ENCODE results near the gene TJP1. TPM values are rescaled to one million over a fixed set of nuclear protein-coding genes. Genes with fewer than 3 reads are reported as not detected.

TJP1 gene
- total RNA-seq, 3 donors from 2014 or later (not counting 1 experiment from before 2014, with no cell fraction given): not detected

DNA sequence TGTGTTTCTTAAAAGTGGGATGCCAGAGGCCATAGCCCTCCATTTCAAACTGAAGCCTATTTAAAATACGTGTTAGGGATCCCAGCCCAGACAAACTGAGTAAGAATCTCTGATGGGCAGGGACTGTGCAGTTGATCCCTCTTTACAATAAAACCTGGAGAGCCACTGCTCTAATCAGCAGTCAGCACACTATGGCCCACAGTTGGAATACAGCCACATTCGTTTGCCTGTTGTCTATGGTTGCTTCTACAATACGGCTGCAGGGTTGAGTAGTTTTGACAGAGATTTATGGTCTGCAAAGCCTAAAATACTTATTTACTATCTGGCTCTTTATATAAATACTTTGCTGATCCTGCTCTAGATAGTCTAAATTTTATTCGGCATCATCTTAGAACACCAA, 32.4 kb downstream of the TJP1 start:
- no peaks in the 10 kb centered on the region for H3K36me3 Mint-ChIP-seq
- no peak overlapping the region for H3K4me3 Mint-ChIP-seq
- H3K27ac Mint-ChIP-seq: no peak overlapping the region
- no peaks in the 10 kb centered on the region for H3K4me1 Mint-ChIP-seq
- Histone ChIP-seq H3K9me3 (ENCODE audit: control insufficient read depth, insufficient read depth, low read length) (no peaks in the 10 kb centered on the region), H3K4me1 (ENCODE audit: control insufficient read depth, insufficient read depth, low read length) (no peaks in the 10 kb centered on the region), H3K36me3 (ENCODE audit: control insufficient read depth, insufficient read depth, low read length) (no peaks in the 10 kb centered on the region), H3K27me3 (ENCODE audit: control insufficient read depth, insufficient read depth, low read length) (no peaks in the 10 kb centered on the region), H3K27ac (ENCODE audit: low read length) (no peak overlapping the region), H3K4me3 (ENCODE audit: low read length) (no peak overlapping the region)
- H3K9me3 Mint-ChIP-seq: peaks cover 0 to 4% of the 10 kb centered on the region in 2 donors
- DNase-seq (no peak), ATAC-seq (no peak)
- peaks cover 15 to 45% of the 10 kb centered on the region in 2 donors for H3K27me3 Mint-ChIP-seq (ENCODE audit: low read depth in 2 of 2)
- intact Hi-C loops (cut with micrococcal nuclease): no loop called here
- TF ChIP-seq, protein P1, sequence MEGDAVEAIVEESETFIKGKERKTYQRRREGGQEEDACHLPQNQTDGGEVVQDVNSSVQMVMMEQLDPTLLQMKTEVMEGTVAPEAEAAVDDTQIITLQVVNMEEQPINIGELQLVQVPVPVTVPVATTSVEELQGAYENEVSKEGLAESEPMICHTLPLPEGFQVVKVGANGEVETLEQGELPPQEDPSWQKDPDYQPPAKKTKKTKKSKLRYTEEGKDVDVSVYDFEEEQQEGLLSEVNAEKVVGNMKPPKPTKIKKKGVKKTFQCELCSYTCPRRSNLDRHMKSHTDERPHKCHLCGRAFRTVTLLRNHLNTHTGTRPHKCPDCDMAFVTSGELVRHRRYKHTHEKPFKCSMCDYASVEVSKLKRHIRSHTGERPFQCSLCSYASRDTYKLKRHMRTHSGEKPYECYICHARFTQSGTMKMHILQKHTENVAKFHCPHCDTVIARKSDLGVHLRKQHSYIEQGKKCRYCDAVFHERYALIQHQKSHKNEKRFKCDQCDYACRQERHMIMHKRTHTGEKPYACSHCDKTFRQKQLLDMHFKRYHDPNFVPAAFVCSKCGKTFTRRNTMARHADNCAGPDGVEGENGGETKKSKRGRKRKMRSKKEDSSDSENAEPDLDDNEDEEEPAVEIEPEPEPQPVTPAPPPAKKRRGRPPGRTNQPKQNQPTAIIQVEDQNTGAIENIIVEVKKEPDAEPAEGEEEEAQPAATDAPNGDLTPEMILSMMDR (IDR thresholded peaks at IDR 0.05): no peak
- WGBS (ENCODE audit: insufficient coverage): 84% methylated on average over 3 of the region's 4 CpGs

- 100% methylated on average over 1 of the region's 4 CpGs for WGBS (ENCODE audit: insufficient coverage)
- H3K27ac Mint-ChIP-seq: no peak overlapping the region
- H3K4me3 Mint-ChIP-seq: no peak overlapping the region
- H3K9me3 ChIP-seq (ENCODE audit: control insufficient read depth, insufficient read depth, low read length): no peaks in the 10 kb centered on the region
- DNase-seq (no peak), ATAC-seq (no peak)
- intact Hi-C loops (cut with micrococcal nuclease): no loop called here
- H3K36me3 Mint-ChIP-seq: no peaks in the 10 kb centered on the region
- no peaks in the 10 kb centered on the region for H3K36me3 ChIP-seq (ENCODE audit: control insufficient read depth, insufficient read depth, low read length)
- peaks cover 12 to 32% of the 10 kb centered on the region in 2 donors for H3K27me3 Mint-ChIP-seq (ENCODE audit: low read depth in 2 of 2)
- H3K27me3 ChIP-seq (ENCODE audit: control insufficient read depth, insufficient read depth, low read length): no peaks in the 10 kb centered on the region
- TF ChIP-seq, protein P1 (IDR thresholded peaks at IDR 0.05): no peak
- H3K4me3 ChIP-seq (ENCODE audit: low read length): no peak overlapping the region
- H3K9me3 Mint-ChIP-seq: peaks cover 0 to 4% of the 10 kb centered on the region in 2 donors
- no peak overlapping the region for H3K27ac ChIP-seq (ENCODE audit: low read length)
- H3K4me1 Mint-ChIP-seq: no peaks in the 10 kb centered on the region
- no peaks in the 10 kb centered on the region for H3K4me1 ChIP-seq (ENCODE audit: control insufficient read depth, insufficient read depth, low read length)
Observed at GRCh38 chr15:29788433-29789034, 33.7 kb downstream of the TJP1 start.

GRCh38 chr15:29787767-29788166, 34.5 kb downstream of the TJP1 start:
- no peaks in the 10 kb centered on the region for H3K36me3 Mint-ChIP-seq
- H3K27me3 Mint-ChIP-seq (ENCODE audit: low read depth in 2 of 2): peaks cover 8 to 24% of the 10 kb centered on the region in 2 donors
- H3K36me3 ChIP-seq (ENCODE audit: control insufficient read depth, insufficient read depth, low read length): no peaks in the 10 kb centered on the region
- peaks cover 0 to 2% of the 10 kb centered on the region in 2 donors for H3K9me3 Mint-ChIP-seq
- H3K27ac Mint-ChIP-seq: no peak overlapping the region
- TF ChIP-seq, protein P1 (IDR thresholded peaks at IDR 0.05): no peak
- DNase-seq: no peak
- no peak overlapping the region for H3K4me3 Mint-ChIP-seq
- no peak overlapping the region for H3K27ac ChIP-seq (ENCODE audit: low read length)
- no peak overlapping the region for H3K4me3 ChIP-seq (ENCODE audit: low read length)
- H3K9me3 ChIP-seq (ENCODE audit: control insufficient read depth, insufficient read depth, low read length): no peaks in the 10 kb centered on the region
- no peak for ATAC-seq
- no peaks in the 10 kb centered on the region for H3K27me3 ChIP-seq (ENCODE audit: control insufficient read depth, insufficient read depth, low read length)
- intact Hi-C loops (cut with micrococcal nuclease): no loop called here
- no peaks in the 10 kb centered on the region for H3K4me1 Mint-ChIP-seq
- no peaks in the 10 kb centered on the region for H3K4me1 ChIP-seq (ENCODE audit: control insufficient read depth, insufficient read depth, low read length)

GRCh38 chr15:29785642-29786041, 36.6 kb downstream of the TJP1 start:
- DNase-seq (no peak), ATAC-seq (no peak)
- intact Hi-C loops (cut with micrococcal nuclease): no loop called here
- H3K9me3 Mint-ChIP-seq: peaks cover 0 to 5% of the 10 kb centered on the region in 2 donors
- H3K4me1 Mint-ChIP-seq: no peaks in the 10 kb centered on the region
- 81% methylated on average over 1 of the region's 1 CpG for WGBS (ENCODE audit: insufficient coverage)
- TF ChIP-seq, protein P1 (IDR thresholded peaks at IDR 0.05): no peak
- H3K27me3 Mint-ChIP-seq (ENCODE audit: low read depth in 2 of 2): peaks cover 5 to 32% of the 10 kb centered on the region in 2 donors
- Histone ChIP-seq H3K36me3 (ENCODE audit: control insufficient read depth, insufficient read depth, low read length) (no peaks in the 10 kb centered on the region), H3K9me3 (ENCODE audit: control insufficient read depth, insufficient read depth, low read length) (no peaks in the 10 kb centered on the region), H3K4me1 (ENCODE audit: control insufficient read depth, insufficient read depth, low read length) (no peaks in the 10 kb centered on the region), H3K27ac (ENCODE audit: low read length) (no peak overlapping the region), H3K27me3 (ENCODE audit: control insufficient read depth, insufficient read depth, low read length) (no peaks in the 10 kb centered on the region), H3K4me3 (ENCODE audit: low read length) (no peak overlapping the region)
- H3K4me3 Mint-ChIP-seq: no peak overlapping the region
- no peak overlapping the region for H3K27ac Mint-ChIP-seq
- no peaks in the 10 kb centered on the region for H3K36me3 Mint-ChIP-seq

Measured in natural killer cell (primary cell).